Measurements from ENCODE around the gene PIGH.

Gene PIGH

GRCh38 chr14:67556671-67557070, 43.4 kb downstream of the PIGH start:
- no peak for TF ChIP-seq CTCF (conservative IDR thresholded peaks at IDR 0.05; ENCODE audit: control insufficient read depth, insufficient read depth, low read depth, low read length)
- no peak for DNase-seq (ENCODE audit: low read depth)
- no peak overlapping the region for H3K4me3 ChIP-seq (ENCODE audit: control insufficient read depth, low read depth, low read length)

- TF ChIP-seq CTCF (conservative IDR thresholded peaks at IDR 0.05; ENCODE audit: control insufficient read depth, insufficient read depth, low read depth, low read length): no peak
- no peak overlapping the region for H3K4me3 ChIP-seq (ENCODE audit: control insufficient read depth, low read depth, low read length)
- no peak for DNase-seq (ENCODE audit: low read depth)
Measured at GRCh38 chr14:67555518-67556090, 44.5 kb downstream of the PIGH start.

- no peak for TF ChIP-seq CTCF (conservative IDR thresholded peaks at IDR 0.05; ENCODE audit: control insufficient read depth, insufficient read depth, low read depth, low read length)
- H3K4me3 ChIP-seq (ENCODE audit: control insufficient read depth, low read depth, low read length): no peak overlapping the region
- DNase-seq (ENCODE audit: low read depth): no peak
Measured at GRCh38 chr14:67554341-67554740, 45.7 kb downstream of the PIGH start.

GRCh38 chr14:67553547-67553946, 46.5 kb downstream of the PIGH start:
- TF ChIP-seq CTCF (conservative IDR thresholded peaks at IDR 0.05; ENCODE audit: control insufficient read depth, insufficient read depth, low read depth, low read length): no peak
- no peak for DNase-seq (ENCODE audit: low read depth)
- no peak overlapping the region for H3K4me3 ChIP-seq (ENCODE audit: control insufficient read depth, low read depth, low read length)

GRCh38 chr14:67551940-67552339, 48.1 kb downstream of the PIGH start:
- no peak overlapping the region for H3K4me3 ChIP-seq (ENCODE audit: control insufficient read depth, low read depth, low read length)
- TF ChIP-seq CTCF (conservative IDR thresholded peaks at IDR 0.05; ENCODE audit: control insufficient read depth, insufficient read depth, low read depth, low read length): no peak
- no peak for DNase-seq (ENCODE audit: low read depth)

- no peak for TF ChIP-seq CTCF (conservative IDR thresholded peaks at IDR 0.05; ENCODE audit: control insufficient read depth, insufficient read depth, low read depth, low read length)
- no peak overlapping the region for H3K4me3 ChIP-seq (ENCODE audit: control insufficient read depth, low read depth, low read length)
Measured at GRCh38 chr14:67551123-67551522, 48.9 kb downstream of the PIGH start.

GRCh38 chr14:67549734-67550133, 50.3 kb downstream of the PIGH start:
- TF ChIP-seq CTCF (conservative IDR thresholded peaks at IDR 0.05; ENCODE audit: control insufficient read depth, insufficient read depth, low read depth, low read length): no peak
- H3K4me3 ChIP-seq (ENCODE audit: control insufficient read depth, low read depth, low read length): no peak overlapping the region
- DNase-seq (ENCODE audit: low read depth): no peak

More at GRCh38 chr14:67551123-67551522, 48.9 kb downstream of the PIGH start:
- DNase-seq (ENCODE audit: low read depth): no peak
